GM19463 (cell line): ENCODE measurements around the gene CHKB.
"Not testable (repeated sequence)": the region's sequence is repeated elsewhere in the genome, so short reads cannot be mapped to it uniquely, and the experiment has no call there.

Source experiments
- ATAC-seq: cut with Tn5 transposase; IDR thresholded peaks from one replicate; pipeline ENCODE4 v1.9.1; 2021; ENCODE audit warnings: mild to moderate bottlenecking, moderate library complexity; ENCODE audit not compliant: unreplicated experiment

Gene CHKB

DNA sequence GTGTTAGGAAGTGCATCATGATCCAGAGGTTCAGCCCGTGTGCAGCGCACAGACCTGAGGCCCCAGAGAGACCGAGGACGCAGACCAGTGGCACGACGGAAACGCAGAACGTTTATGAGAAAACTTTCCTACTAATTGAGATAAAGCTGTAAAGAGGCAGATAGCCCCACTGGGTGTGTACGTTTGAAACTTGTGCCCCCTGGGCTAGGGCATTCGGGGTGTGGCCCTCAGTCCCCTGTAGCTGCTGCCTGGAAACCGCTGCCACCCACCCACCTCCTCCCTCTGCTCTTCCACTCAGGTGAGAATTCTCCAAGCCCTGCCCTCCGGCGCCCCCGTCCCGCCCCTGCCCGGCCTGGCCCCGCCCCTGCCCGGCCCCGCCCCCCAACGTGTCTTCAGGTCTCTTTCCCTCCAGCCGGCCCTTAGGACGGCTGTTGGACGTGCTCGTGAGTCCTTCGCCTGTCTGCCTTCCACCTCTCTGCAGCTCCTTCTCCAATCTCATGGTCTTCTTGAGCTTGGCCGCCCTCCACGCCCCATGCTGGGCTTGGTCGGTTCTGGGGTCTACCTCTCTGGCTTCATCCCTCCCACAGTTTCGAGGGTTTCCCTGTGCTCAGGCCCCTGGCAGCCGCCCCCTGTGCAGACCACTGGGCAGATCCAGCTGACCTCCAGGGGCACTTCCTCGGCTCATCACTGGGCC is 30.0 kb upstream of the CHKB start:
- ATAC-seq: no peak

DNA sequence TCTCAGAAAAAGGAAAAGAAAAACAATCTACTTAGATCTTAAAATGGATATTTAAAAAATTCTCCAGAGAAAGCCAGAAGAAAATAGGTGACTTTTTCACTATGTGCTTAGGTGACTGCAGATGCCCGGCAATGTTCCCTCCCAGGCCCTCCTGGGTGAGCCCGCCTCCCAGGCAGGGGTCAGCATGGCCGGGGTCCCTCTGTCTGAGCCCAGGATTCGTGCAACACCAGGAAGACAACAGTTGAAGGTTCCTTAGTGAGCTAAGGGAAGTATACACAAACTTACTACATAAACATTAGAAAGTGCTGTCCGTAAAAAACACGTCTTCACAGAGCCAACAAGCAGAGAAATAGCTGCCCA is 29.5 kb upstream of the CHKB start:
- no peak for ATAC-seq

DNA sequence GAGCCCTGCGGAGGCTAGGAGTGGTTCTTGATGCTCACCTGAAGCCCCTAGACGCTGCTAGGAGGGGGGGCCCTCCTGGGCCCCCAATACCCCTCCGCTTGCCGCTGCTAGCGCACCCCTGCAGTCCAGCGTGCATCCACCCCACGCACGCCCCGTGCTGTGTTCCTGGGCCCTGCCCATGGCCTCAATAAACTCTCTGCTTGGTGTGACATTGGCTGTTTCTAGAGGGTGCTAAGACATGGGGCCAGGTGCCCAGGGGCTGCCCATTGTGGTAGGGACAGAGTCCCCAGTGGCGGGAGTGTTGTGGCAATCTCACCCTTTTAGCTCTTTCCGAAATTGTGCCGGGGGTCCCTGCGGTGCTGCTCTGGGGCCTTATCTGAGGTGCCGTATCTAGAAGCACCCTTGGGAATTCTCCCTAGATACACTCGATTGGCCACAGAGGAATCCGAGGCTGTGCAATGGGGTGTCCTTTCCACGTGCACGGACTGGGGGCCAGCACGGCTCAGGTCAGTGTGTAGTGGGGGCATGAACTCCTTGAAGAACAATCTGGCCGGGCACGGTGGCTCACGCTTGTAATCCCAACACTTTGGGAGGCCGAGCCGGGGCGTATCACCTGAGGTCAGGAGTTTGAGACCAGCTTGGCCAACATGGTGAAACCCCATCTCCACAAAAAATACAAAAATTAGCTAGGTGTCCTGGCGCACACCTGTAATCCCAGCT is 28.9 kb upstream of the CHKB start:
- ATAC-seq: no peak

DNA sequence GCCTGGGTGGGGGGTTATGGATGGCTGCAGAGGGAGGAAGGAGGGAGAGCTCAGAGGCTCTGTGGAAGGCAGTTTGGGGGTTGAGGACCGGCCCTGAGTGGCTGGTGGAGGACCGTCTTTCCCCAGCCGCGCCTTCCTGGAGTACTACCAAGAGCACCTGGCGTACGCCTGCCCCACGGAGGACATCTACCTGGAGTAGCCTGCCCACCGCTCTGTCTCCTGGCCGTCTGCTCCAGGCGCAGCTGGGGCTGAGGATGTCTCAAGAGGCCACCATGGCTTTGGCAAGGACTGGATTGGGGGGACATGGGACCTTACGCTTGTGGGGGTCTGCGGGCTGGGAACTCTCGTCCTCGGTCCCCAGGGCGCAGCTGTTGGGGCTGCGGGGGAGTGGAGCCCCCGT is 27.9 kb upstream of the CHKB start:
- no peak for ATAC-seq

DNA sequence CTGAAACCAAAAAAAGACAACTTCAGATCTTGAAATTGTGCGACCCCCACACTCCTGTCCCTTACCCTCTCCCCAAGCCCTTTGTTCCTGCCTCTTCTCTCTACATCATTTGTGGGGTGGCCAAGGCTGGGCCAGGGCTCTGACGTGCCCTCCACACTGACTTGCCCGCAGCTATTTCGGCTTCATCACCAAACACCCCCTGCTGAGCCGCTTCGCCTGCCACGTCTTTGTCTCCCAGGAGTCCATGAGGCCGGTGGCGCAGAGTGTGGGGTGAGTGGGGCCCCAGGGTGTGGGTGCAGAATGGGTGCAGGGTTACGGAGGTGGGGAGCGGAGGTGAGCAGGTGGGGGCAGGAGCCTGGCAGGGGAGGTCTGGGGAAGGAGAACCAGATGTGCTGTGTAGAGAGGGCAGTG is 27.4 kb upstream of the CHKB start:
- ATAC-seq: no peak

DNA sequence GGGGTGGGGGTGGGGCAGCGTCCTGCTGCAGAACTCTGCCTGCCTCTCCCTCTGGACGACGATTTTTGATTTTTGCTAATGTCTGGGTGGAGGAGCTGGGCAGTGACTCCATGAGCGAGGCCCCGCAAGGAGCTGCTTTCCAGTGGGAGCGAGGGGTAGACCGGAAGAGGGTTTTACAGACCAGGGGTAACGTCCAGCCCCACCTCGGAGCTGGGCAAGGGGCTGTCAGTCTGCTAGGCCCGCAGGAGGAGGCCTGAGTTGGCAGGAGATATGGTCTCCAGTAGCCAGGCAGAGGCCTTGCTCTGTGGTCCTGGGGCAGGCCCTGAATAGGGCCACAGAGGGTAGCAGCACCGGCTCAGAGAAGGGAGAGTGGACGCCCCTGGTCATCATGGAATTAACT is 26.9 kb upstream of the CHKB start:
- no peak for ATAC-seq

DNA sequence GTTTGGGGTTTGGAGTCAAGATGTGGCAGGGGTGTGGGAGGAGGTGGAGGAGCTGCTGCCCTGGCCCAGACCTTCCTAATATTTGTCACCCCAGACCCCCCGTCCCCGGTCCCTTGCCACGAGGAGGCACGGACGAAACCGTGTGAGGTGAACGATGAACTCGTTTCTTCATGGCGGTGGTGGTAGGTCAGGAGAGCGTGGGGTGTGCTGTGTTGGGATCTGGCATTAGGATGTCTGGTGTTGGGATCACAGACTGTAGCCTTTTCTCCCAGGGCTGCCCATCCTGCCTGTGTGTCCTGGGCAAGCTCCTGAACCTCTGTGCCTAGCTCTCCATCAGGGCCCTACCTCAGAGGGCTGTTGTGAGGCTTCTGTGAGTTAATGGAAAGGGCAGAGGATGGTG is 26.3 kb upstream of the CHKB start:
- no peak for ATAC-seq

DNA sequence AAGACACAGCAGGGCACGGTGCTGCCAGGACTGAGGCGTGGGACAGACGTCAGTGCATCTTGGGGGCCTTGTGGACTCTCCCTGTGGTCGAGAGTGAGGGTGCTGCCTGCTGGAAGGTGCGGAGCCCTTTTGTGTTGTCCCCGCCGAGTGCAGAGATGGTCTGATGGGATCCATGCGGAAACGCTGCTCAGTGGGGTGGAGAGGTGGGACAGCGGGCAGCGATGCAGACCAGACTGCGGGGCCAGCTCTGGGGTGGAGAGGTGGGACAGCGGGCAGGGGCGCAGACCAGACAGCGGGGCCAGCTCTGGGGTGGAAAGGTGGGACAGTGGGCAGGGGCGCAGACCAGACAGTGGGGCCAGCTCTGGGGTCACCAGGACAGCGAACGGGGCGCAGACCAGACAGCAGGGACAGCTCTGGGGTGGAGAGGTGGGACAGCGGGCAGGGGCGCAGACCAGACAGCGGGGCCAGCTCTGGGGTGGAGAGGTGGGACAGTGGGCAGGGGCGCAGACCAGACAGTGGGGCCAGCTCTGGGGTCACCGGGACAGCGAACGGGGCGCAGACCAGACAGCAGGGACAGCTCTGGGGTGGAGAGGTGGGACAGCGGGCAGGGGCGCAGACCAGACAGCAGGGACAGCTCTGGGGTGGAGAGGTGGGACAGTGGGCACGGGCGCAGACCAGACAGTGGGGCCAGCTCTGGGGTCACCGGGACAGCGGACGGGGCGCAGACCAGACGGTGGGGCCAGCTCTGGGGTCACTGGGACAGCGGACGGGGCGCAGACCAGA is 25.6 kb upstream of the CHKB start:
- not testable (repeated sequence) for ATAC-seq

DNA sequence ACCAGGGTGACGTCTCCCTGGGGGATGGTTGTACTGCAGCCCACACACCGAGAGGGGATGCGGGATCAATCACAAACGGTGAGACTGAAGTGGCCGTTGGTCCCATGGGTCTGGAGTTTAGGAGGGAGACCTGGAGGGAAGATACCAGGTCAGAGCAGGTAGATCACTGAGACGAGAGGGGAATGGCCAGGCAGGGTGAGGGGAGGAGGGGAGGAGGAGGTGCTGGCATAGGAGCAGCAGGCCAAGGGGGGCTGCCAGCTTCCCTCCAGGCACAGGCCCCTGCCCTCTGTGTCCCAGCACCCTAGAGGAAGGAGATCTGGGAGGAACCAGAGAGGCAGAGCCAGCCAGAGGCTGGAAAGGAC is 25.0 kb upstream of the CHKB start:
- no peak for ATAC-seq

DNA sequence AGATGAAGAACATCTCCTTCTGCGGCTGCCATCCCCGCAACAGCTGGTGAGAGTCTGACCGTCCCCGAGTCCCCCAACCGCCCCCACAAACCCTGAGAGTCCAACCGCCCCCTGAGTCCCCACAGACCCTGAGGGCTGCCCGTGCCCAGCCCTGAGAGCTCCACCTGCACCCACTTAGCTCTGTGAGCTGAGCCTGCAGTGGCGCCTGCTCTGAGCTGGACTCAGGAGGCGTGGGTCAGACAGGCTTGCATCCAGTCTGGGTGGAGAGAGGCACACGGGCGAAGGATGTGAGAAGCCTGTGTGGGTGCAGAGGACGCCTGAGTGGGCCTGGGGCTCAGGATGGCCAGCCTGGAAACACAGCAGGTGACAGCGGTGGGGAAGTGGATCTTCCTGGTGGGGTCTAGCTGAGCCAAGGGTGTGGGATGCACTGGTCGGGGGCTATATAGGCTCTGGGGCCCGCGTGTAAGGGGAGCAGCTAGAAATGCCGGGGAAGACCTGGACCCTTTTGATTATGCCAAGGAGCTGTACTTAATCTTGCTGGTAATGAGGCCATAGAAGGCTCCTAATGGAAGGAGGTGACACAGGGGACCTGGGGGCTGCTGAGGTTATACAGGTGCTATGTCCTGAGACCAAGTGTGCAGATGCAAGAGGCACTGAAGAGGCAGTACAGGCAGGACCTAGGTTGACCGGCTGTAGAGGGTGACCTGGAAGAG is 24.5 kb upstream of the CHKB start:
- no peak for ATAC-seq

DNA sequence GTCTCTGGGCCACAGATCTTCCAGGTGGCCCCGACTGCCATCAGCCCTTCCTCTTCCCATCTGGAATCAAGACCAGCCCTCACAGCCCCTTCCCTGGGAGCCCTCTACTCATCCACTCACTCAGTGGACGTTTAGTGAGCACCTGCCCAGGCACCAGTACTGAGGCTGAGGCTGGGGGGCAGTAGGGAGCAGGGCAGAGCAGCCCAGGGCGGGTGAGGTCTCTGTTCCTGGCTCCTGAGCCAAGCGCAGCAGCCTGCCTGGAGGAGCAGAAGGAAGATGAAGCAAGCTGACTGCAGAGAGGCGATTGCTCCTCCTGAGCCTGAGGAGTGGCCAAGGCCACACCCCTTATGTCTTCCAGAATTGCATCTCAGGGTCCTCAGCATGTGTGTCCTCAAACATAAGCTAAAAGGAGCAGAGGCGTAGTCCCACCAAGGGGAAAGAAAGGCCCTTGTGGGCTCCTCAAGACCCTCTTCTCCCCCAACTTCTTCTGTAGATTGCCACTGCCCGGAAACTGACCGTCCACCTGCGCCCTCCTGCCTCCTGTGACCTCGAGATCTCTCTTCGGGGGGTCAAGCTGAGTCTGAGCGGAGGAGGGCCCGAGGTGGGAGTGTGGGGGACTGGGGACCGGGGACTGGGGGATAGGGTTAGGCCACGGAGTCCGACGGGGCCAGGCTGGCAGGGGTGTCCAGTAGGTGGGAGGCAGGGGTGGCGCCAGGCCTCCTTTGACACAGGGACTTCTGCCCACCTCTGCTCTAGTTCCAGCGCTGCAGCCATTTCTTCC is 23.7 kb upstream of the CHKB start:
- no peak for ATAC-seq

DNA sequence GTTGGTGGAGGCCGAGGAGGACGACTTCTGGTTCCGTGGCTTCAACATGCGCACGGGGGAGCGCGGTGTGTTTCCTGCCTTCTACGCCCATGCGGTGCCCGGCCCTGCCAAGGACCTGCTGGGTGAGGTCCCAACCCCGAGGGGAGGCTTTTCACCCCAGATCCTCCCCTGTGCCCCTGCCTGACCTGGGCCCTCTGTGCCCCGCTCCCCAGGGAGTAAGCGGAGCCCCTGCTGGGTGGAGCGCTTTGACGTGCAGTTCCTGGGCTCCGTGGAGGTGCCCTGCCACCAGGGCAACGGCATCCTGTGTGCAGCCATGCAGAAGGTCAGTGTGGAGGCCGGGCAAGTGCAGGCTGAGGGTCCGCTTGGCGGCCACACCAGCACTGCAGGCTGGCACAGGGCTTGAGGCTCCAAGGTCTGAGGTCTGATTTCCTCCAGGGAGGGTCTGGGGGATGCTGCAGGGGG is 23.0 kb upstream of the CHKB start:
- ATAC-seq: no peak

DNA sequence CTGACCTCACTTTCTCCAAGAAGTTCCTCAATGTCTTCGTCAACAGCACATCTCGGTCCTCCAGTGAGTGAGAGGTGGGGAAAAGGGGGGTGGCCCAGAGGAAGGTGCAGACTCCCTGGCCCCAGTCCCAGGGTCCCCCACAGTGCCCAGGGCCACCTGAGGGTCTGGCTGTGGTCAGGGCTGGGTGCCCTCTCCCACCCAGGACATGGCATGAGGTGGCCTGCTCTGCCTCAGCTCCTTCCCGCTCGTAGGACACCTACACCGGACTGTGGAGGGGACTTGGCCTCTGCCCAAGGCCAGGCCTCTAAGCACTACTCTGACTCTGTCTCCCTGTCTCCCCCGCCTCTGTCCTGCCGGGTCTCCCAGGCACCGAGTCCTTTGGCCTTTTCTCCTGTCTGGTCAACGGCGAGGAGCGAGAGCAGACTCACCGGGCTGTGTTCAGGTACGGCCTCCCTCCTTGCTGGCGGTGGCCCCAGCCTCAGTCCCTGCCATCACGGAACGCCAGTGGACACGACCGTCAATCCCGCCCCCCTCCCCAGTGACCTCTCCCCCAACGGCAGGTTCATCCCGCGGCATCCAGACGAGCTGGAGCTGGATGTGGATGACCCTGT is 22.5 kb upstream of the CHKB start:
- ATAC-seq: no peak

DNA sequence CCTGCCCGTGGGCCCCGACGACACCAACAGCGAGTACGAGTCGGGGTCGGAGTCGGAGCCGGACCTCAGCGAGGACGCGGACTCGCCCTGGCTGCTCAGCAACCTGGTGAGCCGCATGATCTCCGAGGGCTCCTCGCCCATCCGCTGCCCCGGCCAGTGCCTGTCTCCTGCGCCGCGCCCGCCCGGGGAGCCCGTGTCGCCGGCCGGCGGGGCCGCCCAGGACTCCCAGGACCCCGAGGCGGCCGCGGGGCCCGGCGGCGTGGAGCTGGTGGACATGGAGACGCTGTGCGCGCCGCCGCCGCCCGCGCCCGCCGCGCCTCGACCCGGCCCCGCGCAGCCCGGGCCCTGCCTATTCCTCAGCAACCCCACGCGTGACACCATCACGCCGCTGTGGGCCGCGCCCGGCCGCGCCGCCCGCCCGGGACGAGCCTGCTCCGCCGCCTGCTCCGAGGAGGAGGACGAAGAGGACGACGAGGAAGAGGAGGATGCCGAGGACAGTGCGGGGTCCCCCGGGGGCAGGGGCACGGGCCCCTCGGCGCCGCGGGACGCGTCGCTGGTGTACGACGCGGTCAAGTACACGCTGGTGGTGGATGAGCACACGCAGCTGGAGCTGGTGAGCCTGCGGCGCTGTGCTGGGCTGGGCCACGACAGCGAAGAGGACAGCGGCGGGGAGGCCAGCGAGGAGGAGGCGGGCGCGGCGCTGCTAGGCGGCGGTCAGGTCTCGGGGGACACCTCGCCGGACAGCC is 21.8 kb upstream of the CHKB start:
- no peak for ATAC-seq

DNA sequence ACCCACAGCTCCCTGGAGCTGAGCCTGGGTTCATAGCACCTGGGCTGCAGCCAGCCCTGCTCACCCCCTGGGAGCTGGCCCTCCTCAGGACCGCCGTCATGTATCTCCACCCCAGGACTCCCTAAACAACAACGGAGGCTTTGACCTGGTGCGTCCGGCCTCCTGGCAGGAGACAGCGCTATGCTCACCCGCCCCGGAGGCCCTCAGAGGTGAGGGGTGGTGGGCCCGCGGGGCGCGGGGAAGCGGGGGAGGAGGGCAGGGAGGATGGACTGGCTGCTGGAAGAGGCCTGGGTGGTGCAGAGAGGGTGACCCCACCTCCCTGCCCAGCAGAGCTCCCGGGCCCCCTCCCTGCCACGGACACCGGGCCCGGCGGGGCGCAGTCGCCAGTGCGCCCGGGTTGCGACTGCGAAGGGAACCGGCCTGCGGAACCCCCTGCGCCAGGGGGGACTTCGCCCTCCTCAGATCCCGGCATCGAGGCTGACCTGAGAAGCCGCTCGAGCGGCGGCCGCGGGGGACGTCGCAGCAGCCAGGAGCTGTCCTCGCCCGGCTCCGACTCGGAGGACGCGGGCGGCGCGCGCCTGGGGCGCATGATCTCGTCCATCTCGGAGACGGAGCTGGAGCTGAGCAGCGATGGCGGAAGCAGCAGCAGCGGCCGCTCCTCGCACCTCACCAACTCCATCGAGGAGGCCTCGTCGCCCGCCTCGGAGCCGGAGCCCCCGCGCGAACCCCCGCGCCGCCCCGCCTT is 21.0 kb upstream of the CHKB start:
- ATAC-seq: no peak

DNA sequence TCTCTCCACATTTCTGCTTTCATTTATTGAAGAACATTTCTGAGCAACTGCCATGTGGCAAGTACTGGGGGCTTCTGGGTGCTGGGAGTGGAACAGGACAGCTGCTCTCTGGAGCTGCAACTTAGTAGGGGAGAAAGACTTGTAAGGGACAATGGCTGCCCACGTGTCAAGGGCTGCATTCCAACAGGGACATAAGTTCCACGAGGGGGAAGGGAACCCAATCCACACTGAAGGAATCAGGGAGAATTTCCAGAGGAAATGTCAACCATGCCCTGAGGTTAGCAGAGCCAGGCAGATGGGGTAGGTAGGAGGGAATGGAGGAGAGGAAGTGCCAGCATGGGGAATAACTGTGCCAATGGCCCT is 19.7 kb upstream of the CHKB start:
- no peak for ATAC-seq

DNA sequence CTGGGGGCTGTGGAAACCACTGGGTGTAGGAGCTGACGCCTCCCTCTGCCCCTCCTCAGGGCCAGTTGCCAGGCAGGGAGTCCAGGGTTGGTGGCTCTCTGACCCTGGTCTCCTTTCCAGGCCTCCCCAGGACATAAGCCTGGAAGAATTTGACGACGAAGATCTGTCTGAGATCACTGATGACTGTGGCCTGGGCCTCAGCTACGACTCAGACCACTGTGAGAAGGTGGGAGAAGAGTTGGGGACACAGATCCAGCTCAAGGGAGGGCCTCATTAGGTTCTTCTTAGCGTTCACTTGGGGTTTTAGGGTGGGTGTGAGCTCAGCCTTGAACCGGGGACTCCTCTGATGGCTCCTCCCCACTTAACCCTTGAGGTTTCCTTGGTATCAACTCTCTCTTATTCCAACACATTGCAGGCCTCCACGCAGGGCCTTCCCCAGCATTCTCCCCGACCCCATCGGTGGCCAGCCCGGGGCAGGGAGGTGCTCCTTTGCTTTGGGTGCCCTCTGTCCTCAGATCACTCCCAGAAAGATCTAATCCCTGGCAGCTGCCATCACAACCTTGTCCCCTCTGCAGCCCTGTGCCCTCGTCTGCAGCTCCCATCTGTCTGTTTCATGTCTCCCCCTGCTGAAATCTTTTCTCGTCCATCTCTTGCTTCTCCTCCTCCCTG is 19.2 kb upstream of the CHKB start:
- ATAC-seq: no peak

DNA sequence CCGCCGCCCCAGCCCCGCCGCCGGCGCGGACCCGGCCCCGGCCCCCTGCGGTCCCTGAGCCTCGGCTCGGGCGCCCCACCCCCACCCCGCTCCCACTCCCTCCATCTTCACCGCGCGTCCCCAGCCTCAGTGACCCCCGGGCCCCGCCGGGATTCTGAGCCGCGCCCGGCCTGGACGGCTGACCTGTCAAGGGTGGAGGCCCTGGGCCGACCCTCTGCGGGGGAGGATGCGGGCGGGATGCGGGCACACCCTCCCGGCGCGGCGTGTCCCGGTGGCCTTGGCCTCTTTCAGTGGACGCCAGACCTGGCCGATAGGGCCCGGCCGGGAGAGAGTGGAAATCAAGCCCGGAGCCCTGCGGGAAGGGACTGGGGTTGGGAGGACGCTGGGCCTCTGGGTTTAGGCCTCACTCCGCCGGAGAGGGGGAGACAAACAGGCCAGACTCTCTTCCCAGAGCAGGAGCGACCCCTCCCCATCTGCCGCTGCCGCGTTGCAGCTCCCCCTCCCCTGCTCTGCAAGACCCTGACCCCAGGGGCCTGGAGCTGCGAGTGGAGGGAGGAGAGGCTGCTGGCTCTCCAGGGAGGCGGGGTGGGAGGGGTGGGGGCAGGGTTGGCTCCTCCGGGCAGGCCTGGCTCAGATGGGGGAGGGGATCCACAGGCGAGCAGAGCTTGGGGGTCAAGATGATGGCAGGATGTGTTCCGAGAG is 18.5 kb upstream of the CHKB start:
- ATAC-seq: no peak
